HG03095 (cell line): Measurements from ENCODE around the gene ARHGAP6.
"Not testable (repeated sequence)": the region's sequence is repeated elsewhere in the genome, so short reads cannot be mapped to it uniquely, and the experiment has no call there.

ENCODE experiments used
- ATAC-seq: cut with Tn5 transposase; IDR thresholded peaks from one replicate; pipeline ENCODE4 v1.9.1; 2021; ENCODE audit warnings: moderate library complexity; ENCODE audit not compliant: unreplicated experiment

ARHGAP6 gene

DNA sequence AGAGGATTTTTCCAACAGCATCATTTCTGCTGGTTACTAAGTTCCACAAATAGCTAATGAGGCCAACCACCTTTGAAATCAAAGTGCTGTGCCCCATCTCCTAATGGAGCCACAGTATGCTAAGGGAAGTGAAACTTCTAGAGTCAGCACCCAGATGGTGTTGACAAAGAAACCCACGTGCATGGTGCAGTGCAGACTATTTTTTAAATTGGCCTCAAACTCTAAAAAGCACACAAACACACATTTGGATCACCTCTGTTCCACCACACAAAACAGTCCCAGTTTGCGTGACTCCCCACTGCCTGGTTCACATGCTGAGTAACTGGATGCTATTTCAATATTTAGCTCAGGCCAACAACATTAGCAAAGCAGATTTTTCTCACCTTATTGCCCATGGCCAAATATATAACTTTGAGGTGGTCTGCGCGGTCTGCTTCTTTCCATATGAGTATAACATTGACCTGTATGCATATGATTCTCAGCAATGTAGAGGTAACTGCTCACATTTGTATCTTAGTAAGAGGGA is 302.6 kb downstream of the ARHGAP6 start:
- ATAC-seq: peak; percentile 95

DNA sequence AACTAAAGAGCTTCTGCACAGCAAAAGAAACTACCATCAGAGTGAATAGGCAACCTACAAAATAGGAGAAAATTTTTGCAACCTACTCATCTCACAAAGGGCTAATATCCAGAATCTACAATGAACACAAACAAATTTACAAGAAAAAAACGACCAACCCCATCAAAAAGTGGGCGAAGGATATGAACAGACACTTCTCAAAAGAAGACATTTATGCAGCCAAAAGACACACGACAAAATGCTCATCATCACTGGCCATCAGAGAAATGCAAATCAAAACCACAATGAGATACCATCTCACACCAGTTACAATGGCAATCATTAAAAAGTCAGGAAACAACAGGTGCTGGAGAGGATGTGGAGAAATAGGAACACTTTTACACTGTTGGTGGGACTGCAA is 304.1 kb downstream of the ARHGAP6 start:
- ATAC-seq: not testable (repeated sequence)

DNA sequence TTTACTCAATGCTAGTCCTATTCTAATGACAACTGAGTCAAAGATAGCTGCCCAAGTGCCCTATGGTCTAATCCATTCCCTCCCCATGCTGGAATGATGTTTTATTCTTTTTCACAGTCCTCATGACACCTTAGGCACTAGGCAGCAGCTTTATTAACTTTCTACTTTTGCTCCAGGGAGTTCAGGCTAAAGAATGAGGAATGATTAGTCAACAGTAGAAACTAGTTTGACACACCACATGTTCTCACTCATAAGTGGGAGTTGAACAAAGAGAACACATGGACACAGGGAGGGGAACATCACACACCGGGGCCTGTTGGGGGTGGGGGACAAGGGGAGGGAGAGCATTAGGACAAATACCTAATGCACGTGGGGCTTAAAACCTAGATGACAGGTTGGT is 309.8 kb downstream of the ARHGAP6 start:
- not testable (repeated sequence) for ATAC-seq

DNA sequence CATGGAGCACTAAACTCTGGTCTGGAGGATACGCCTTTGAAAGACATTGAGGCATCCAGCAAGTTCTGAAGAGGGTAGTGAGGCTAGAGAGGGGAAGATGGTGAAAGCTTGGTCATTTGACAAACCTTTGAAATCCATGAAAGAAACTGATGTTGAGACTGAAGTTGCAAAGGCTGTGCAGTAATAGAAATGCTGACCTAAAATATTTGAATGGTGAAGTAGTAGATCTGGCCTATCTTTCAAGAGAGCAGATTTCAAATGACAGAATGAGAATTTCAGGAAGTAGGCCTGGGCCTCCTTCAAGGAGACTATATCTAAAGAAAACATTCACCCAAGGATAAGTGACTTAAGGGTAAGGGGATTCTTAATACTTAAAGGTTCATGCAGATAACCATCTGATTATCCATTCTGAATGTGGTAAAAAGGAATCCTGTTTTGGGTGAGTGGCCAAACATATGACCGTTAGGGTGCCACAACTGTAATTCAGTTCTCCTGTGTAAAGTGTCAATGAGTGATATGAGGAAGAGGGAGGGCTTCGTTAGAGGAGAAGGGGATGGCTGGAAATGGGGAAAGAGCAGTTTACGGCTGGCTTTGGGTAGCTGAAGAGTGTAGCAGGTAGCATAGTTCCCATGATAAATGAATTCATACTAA is 310.3 kb downstream of the ARHGAP6 start:
- ATAC-seq: no peak

DNA sequence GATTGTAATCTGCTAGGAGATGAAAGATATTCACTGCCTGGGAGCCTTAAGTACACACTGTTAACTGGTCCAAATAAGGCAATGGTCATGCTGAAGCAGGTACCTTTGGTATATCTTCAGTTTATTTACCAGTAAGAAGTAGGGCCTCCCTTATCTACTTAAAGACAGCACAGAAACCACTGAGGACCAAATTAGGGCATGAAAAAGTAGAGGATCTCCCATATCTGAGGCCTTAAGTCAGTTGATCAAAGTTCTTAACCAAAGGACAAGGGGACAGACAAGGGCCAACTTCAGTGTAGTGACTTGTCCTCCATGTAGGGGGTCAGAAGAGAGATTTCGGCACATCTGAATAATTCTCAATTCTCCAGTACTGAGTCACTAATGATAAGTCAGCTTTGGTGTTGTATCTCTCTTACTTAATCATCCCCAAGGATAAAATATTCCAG is 313.4 kb downstream of the ARHGAP6 start:
- no peak for ATAC-seq

DNA sequence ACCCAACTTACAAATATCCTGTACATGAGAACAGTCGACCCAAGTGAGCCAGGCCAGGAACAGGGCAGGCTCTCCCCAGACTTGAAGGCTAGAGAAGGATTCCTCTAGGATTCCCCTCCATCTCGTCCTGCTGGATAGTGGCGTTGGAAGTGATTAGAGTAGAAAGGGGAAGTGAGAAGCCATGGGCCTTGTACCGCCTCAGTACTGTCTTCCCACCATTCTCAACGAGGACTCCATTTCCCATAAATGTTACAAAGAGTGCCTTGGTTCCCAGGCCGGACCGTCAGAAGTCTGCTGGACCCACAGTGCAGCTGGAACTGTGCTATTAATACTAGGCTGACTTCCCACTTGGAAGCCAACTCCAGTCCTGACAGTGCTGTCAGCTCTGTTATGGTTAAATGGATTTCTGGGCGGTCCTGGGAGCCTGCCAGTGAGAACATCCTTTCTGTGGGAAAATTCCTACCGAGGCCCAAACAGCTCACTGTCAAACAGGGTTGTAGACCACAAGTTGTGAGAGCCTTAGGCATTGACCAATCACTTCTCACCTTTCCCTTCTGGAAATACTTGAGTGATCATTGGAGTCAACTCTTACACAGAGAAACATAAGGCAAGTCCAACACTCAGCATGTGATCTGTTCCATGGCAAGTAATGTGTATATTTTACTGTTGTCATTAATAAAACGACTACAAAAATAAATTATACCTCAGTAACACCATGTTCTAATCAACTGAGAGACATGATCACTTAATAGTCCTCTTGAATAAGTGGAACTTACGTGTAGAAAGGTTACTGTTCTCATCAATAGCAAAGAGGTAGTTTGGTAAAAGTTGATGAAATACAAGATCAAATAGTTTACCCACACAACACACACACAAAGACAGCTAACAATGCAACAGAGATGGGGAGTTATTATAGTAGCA is 314.1 kb downstream of the ARHGAP6 start:
- ATAC-seq: no peak

DNA sequence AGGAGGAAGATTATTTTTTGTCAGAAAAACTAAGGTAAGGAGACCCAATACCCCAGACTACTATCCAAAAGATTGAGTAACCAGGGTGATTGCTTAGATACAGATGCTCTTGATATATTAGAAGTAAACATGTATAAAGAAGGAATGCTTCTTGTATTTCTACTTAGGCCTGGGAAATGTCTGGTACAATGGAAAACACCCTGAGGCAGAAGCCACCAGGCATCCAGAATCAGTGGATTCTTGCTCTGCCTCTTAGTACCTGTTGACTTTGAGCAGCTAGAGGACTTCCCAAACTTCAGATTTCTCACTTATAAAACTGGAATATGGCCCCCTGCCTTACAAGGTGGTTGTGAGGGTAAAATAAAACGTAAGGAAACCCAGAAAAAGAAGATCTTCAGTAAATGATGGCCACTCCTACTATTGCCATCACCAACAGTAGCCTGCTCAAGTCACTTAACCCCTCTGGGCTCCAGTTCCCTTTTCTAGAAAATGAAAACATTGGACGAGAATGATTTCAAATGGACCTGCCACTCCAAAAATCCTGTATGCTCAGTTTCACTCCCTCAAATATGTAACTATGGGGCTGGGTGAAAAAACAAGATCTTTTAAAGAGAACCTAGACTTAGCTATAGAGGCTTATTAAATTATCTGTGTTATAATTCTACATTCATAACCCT is 315.9 kb downstream of the ARHGAP6 start:
- ATAC-seq: no peak

DNA sequence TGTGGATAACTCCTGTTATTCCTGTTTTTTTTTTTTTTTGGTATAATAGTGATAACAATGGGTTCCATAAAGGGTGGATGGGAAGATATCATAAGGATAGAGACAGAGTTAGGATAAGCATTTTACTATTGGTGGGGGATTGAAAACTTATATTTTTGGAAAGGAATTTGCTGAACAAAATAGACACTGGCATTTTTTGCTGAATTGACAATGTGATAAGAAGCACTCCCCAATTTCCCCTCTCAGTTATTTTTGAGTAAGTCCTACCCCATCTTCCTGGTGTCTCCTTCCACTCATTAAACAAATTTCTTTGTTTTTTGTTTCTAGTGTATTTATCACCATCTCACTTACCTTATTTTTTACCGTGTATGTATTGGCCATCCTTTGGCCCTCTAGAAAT is 316.7 kb downstream of the ARHGAP6 start:
- ATAC-seq: no peak

DNA sequence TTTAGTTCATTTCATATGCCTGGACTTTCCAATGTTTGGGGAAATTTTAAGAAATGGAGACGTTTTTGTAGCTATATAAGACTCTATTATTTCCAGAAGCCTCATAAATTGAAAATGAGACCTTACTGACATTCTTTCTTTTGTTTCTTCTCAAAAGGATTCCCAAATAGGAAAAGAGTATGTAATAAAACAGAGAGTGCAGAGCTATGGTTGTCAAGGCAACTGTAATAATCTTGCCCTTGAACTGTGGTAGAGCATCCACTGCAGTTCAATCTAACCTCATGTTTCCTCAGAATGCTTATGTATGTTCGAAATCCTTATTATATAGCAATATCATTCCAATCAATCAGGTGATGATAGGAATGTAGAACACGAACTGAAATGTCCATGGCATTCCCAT is 318.4 kb downstream of the ARHGAP6 start:
- ATAC-seq: no peak

DNA sequence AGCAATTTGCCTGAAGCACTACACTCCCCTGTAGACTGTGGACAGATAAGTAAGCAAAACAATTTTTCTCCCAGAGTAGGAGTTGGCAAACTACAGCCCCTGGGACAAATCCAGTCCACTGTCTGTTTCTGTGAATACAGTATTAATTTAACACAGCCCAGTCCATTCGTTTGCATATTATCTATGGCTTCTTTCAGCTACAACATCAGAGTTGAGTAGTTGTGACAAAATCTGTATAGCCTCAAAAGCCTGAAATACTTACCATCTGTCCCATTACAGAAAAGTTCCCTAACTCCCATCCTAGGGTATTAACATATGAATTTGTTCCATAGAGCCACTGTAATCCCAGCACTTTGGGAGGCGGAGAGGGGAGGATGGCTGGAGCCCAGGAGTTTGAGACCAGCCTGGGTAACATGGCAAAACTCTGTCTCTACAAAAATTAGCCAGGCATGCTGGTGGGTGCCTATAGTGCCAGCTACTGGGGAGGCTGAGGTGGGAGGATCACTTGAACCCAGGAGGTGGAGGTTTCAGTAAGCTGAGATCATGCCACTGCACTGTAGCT is 319.5 kb downstream of the ARHGAP6 start:
- ATAC-seq: no peak

DNA sequence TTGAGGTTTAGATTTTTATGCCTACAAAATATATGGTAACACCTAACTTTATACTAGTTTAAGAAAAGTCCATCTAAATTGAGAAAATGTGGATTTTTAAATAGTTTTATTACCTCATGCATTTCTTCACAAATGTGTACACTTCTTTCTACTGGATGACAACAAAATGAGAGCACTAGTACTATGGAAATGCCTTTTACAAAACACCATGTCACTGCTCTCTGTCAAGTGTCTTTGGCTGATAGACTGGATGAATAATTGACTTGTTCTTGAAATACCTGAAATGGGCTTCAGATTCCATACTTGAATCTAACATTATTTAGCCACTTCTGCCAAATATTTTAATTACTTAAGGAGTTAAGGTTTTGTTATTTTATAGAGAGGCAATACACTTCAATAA is 323.0 kb downstream of the ARHGAP6 start:
- no peak for ATAC-seq

DNA sequence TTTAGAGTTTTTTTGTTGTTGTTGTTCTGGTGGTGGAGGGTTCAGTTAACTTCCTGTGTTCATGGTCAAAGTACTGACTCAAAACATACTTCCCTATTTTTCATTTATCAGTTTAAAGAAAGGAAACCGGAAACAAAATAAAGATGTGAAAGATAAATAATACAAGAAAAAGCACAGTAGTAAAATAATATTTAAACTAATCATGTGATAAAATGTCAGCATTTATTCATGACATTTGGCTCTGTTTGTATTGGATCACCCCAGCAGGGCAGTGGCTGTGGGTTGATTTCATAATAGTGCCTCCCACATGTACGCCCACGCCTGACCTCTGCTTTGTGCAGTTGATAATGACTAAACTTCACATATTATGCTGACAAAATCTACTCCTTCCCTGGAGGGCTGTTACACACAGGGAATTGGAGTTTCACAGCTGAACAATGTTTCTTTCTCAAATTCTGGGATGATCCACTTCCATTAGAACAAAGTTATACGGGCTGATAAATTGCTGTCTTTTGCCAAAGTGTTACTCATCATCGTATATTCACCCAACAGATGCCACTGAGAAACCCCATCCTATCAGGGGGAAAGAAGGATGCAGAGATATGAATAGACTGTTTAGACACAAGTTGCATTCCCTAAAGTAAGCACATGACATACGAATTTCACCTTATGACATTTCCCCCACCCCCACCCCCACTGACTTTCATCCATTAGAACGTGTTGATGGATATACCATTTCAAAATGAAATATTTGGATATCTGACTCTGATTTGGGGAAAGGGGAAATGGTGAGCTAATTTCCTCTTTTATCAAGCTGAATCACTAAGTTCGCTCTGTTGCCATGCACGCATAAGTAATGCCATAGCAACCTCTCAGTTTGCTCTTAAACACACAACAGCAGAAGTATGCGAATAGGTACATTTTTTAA is 324.2 kb downstream of the ARHGAP6 start:
- peak; percentile 71 for ATAC-seq

DNA sequence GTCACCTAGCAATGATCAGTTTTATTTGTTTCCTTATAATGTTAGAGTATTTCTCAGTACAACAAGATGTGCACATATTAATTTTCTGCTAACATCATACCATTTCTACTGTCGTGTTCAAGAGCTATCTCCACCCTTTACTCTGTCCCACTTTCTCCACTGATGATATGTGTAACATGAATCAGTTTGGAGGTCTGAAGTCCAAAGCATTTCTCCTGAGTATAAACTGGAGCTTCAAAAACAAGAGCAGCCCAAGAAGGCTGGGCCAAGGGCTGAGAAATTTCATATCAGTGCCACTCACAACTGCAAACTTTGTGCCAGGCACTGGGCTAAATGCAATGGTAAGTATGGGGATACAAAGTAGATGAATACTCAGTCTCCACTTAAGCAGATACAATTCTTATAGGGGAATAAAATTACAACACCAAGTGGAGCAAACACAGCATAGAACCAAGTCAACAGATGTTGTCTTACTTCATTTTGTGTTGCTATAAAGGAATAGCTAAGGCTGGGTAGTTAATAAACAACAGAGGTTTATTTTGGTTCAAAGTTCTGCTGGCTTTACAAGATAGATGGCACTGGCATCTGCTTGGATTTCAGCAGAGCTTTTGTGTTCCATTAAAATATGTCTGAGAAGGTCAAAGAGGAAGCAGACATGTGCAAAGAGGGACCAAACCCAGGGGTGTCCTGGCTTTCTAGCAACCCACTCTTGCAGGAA is 328.3 kb downstream of the ARHGAP6 start:
- no peak for ATAC-seq

DNA sequence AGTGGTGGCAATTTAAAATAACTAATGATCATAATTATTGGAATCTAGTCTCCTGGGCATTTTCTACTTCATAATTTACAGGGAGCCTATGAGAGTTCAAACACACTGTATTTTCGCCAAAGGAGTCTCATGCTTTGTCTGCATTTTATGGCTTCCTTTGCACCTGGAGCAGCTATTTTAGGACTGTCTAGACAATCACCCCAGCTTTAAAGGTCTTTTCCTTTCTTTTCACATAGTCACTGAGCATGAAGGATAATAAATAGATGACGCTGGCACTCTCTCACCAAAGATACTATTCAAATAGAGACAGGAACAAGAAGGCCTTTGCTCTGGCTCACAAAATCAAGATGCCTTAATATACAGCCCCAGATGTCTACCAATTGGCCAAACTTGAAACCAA is 329.5 kb downstream of the ARHGAP6 start:
- no peak for ATAC-seq

DNA sequence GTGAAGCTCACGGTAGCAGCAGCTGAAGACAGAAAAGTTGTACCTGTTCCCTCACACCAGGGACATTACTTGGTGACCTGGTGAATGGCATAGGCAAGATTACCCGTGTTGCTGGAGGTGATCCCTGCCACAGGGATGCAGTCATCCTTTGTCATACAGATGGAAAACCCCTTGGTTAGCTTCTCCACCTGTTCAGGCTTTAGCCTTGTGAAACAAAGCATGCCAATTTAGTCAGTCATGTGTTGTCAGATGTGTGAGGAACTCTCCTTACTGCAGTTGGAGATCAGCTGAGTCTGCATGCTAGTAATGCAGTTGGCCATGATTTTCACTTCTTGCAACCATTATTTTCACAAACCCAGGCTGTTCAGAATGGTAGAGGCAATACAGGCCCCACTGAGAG is 331.6 kb downstream of the ARHGAP6 start:
- ATAC-seq: no peak

DNA sequence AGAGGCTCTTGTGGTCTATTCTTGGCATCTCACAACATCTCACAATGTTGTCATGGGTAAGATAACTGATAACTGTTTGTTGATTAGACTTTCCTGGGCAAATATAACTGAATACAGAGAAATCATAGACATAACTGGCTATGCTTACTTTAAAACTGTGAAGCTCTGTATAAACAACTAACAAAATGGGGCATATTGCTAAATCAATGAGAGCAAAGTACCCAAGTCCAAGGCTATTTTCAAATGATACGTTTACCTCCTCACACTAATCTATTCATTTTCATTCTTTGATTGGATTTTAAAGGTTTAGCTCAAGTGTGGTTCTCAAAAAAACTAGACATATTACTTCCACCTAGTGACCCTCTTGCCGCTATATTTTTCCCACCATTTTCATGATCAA is 333.9 kb downstream of the ARHGAP6 start:
- no peak for ATAC-seq

DNA sequence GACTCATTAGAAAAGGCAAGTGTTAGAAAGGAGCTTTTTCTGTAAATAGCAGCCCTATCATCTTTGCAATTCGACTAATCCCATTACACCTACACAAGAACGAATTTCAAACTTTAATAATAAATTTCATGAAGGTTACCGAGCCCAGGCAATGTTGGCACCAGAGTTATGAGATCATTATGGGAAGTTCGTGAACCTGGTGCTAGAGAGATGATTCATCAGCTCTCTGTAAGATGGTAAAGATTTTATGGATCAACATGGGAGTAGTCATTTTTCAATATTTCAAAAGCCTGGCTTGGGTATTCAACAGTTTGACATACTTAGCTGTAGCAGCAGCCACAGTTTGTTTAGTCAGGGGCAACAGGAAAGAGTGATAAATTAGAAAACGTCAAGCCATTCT is 336.7 kb downstream of the ARHGAP6 start:
- ATAC-seq: no peak

DNA sequence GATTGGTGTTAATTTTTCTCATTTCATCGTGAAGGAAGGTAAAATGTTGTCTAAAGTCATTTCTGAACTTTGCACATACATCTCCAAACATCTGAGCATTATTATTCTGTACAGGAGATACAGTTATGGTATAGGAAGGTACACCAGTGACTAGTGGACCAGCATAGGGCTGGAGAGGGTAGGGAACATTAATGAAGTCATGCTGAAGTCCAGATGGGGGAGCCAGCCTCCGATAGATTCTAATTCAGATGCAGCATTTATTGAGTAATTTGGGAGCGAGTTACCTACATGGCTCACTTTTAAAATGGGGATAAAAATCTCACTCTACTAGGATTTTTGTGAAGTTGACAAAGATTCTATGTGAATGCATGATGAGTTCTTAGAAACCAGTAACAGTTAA is 337.6 kb downstream of the ARHGAP6 start:
- no peak for ATAC-seq

DNA sequence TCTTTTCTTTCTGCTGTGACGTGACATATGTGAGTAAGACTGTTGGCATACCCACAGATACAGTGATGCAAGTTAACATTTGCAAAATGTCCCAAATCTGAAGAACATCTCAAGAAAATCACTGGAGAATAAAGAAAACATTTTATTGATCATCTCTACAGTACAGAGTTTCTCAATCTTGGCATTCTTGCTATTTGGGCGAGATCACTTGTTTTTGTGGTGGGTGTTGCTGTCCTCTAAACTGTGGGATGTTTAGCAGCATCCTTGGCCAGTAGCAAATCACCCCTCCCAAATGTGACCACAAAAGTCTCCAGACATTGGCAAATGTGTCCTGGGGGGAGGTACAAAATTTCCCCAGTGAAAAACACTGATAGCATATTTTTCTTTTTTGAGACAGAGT is 343.7 kb downstream of the ARHGAP6 start:
- ATAC-seq: no peak
